ENCODE data around the gene PPARA. TPM values are rescaled to one million over a fixed set of nuclear protein-coding genes. Genes with fewer than 3 reads are reported as not detected.

The PPARA gene
- total RNA-seq, 2 experiments from 2014 or later = 11.1 to 13.3 TPM

DNA sequence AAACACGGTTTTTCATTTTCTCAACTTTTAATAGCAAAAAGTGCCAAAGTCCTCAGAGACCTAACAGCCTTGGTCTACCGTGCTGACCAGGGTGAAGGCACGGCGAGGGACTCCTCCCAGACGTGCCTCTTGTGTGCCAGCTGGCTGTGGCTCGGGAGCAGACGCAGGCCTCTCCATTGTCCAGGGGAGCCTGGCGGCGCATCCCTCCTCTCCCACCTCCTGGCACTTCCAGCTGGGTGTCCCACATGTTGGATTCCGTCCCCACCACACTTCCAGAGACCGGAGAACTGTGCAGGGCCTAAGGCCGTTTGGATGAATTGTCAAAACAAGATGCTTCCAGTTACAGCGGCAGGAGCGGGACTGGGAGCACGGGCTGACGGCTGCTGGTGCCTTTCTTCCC, 88.2 kb downstream of the PPARA start:
- Mint-ChIP-seq H3K27me3 (no peaks in the 10 kb centered on the region), H3K27ac (no peak overlapping the region), H3K36me3 (peaks cover 18% of the 10 kb centered on the region), H3K4me1 (ENCODE audit: low read depth) (peaks cover 14% of the 10 kb centered on the region), H3K4me3 (no peak overlapping the region), H3K9me3 (no peaks in the 10 kb centered on the region)
- DNase-seq = no peak
- POLR2A ChIA-PET = no interaction called here
- intact Hi-C loops (cut with micrococcal nuclease) = no loop called here
- CTCF ChIA-PET = no interaction called here

DNA sequence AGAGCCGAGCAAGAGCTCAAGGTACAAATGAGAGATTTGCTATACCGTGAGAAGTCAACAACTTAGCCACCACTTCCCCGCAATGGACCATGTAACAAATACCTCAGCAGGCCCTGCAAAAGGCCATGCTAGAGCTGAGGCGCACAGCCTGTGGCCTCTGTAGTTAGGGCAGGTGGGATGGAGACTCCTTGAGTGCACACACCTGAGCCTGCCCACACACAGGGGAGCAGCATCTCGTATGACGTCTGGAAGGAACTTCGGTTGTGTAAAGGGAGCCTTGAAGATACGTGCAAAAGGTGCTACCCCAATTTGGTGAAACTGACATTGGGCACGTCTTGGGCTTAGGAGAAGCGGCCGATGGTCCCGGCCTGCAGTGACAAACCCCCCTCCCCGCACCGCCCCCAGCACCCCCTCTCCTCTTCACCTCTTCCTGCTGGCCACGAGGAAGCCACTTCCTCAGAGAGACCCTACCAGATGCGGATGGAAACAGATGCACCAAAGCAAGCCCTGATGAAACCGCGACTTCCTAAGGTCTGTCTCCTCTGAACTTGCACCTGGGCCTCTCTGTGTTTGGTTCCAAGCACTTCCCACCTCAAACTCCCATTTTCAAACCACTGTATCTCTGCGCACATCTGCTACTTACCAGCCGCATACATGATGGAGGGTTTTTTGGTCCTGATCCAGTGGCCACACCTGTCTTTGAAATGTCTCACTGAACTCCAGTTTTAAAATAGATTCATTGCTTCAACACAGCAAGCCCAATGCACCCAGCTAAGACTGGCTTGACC, 89.1 kb downstream of the PPARA start:
- intact Hi-C loops (cut with micrococcal nuclease) = no loop called here
- no peaks in the 10 kb centered on the region for H3K9me3 Mint-ChIP-seq
- H3K27ac Mint-ChIP-seq = no peak overlapping the region
- H3K4me1 Mint-ChIP-seq (ENCODE audit: low read depth) = peaks cover 14% of the 10 kb centered on the region
- H3K4me3 Mint-ChIP-seq = no peak overlapping the region
- ChIA-PET POLR2A (no interaction called here), CTCF (interaction anchor here (0.5 kb wide), 1 partner anchor 12 kb away, joined by 3 read pairs; no protein-coding TSS in a partner anchor)
- DNase-seq = peak; percentile 11
- H3K36me3 Mint-ChIP-seq = peaks cover 22% of the 10 kb centered on the region
- H3K27me3 Mint-ChIP-seq = no peaks in the 10 kb centered on the region

DNA sequence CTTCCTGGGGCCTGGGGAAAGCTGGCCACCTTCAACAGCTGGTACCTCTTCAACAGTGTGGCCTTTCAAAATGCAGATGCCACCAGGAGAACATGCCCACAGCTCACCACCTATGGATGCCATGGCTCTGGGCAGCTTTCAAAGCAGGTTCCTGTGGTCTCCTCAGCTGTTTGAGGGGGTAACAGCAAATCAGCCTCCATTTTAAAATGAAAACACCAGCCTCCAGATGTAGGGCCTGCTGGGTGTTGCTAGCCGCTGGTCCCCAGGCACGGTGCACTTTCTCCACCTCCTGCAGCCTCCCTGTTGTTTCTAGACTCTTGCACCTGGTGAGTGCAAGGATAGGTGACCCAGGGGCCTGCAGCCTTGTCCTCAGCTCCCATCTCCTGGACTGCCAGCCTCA, 89.7 kb downstream of the PPARA start:
- DNase-seq = no peak
- H3K4me1 Mint-ChIP-seq (ENCODE audit: low read depth) = peaks cover 14% of the 10 kb centered on the region
- no peaks in the 10 kb centered on the region for H3K27me3 Mint-ChIP-seq
- H3K27ac Mint-ChIP-seq = no peak overlapping the region
- intact Hi-C loops (cut with micrococcal nuclease) = no loop called here
- no peaks in the 10 kb centered on the region for H3K9me3 Mint-ChIP-seq
- no peak overlapping the region for H3K4me3 Mint-ChIP-seq
- ChIA-PET CTCF (no interaction called here), POLR2A (no interaction called here)
- H3K36me3 Mint-ChIP-seq = peaks cover 21% of the 10 kb centered on the region

DNA sequence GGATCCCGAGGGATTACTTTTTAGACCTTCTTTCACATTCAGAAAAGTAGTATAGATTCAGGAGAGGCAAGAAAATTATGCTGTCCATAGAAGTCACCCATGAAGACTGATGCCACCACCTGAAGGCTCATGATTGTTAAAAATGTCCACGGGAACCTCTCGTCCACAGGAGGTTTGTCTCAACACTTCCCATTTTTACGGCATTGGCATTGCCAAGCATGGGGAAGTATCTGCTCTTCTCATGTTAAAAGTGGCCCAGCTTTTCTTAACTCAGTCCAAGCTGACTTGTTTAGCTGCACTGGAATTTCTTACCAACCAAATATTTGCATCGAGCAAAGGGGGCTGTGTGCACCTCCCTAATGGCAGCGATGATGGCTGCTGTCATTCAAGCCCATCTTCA, 90.2 kb downstream of the PPARA start:
- no peaks in the 10 kb centered on the region for H3K27me3 Mint-ChIP-seq
- H3K27ac Mint-ChIP-seq = no peak overlapping the region
- H3K9me3 Mint-ChIP-seq = no peaks in the 10 kb centered on the region
- H3K4me3 Mint-ChIP-seq = no peak overlapping the region
- peaks cover 19% of the 10 kb centered on the region for H3K36me3 Mint-ChIP-seq
- CTCF ChIA-PET = no interaction called here
- H3K4me1 Mint-ChIP-seq (ENCODE audit: low read depth) = peaks cover 14% of the 10 kb centered on the region
- DNase-seq = no peak
- POLR2A ChIA-PET = no interaction called here
- intact Hi-C loops (cut with micrococcal nuclease) = no loop called here

DNA sequence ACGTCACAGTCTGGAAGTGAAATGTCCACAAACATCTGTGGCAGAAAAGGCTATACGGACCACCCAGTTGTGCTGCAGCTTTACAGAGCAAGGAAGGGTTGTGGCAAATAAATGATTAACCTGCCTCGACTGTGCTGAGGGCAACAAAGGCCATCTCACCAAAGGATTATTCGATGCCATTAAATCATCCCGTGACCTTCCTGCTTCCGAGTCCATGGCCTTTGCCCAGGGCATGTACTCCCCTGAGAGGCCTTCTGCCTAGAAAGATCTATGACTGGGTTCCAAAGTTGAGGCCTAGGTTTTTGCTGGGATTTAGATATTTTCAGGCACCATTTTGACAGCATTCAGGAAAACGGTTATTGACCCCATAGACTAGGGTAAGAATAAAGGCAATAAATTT, 90.6 kb downstream of the PPARA start:
- Mint-ChIP-seq H3K4me1 (ENCODE audit: low read depth) (peaks cover 14% of the 10 kb centered on the region), H3K4me3 (no peak overlapping the region), H3K27ac (no peak overlapping the region), H3K36me3 (peaks cover 19% of the 10 kb centered on the region), H3K9me3 (no peaks in the 10 kb centered on the region), H3K27me3 (no peaks in the 10 kb centered on the region)
- POLR2A ChIA-PET = no interaction called here
- DNase-seq = no peak
- CTCF ChIA-PET = no interaction called here
- intact Hi-C loops (cut with micrococcal nuclease) = no loop called here

DNA sequence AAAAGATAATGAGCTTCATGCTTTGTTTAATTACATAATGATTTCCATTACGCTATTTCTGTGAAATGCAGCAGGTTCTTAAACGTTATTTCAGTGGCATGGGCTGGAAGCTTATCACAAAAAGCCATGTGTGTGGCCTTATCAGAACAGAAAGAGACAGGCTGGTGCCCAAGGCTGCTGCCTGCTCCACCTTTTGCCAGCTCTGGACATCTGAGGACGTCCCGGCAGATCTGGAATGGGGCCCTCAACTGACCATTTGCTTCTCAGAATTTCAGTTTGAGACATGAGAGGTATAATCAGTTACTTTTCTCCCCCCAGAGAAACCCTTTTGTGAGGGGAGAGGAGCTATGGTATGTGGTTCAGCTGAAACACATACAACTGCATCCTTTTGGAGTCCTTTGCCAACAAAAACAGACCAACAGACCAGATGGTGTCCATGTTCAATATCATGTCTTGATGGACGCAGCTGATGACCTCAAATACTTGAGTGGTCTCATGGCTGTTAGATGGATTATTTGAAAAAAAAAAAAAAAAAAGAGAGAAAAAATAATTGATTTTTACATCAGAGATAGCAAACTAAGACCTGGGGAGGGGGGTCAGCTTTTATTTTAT, 91.2 kb downstream of the PPARA start:
- intact Hi-C loops (cut with micrococcal nuclease) = no loop called here
- POLR2A ChIA-PET = no interaction called here
- Mint-ChIP-seq H3K27ac (no peak overlapping the region), H3K4me1 (ENCODE audit: low read depth) (peaks cover 14% of the 10 kb centered on the region), H3K9me3 (no peaks in the 10 kb centered on the region), H3K27me3 (no peaks in the 10 kb centered on the region), H3K4me3 (no peak overlapping the region), H3K36me3 (peaks cover 18% of the 10 kb centered on the region)
- DNase-seq = no peak
- CTCF ChIA-PET = no interaction called here

DNA sequence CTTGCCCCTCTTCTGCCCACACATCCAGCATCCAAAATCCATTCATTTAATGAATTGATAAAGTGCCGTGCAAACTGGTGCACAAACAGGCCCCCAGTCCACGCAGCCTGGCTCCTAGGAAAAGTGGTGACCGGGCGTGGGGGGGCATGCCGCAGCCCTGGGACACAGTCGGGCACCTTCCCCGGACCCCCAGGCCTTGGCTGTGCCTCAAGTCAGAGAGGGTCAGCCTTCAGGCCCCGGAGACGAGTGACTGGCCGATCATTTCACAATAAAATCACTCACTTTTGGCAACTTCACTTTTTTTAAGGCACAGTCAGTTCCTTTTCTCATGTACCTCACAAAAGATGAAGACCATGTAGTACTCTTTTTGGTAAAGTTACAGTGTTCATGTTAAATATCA, 91.8 kb downstream of the PPARA start:
- Mint-ChIP-seq H3K9me3 (no peaks in the 10 kb centered on the region), H3K4me1 (ENCODE audit: low read depth) (peaks cover 14% of the 10 kb centered on the region), H3K27me3 (no peaks in the 10 kb centered on the region), H3K27ac (no peak overlapping the region), H3K36me3 (peaks cover 13% of the 10 kb centered on the region), H3K4me3 (no peak overlapping the region)
- POLR2A ChIA-PET = interaction anchor here (0.7 kb wide), 1 partner anchor 499 kb away, joined by 3 read pairs; no protein-coding TSS in a partner anchor
- intact Hi-C loops (cut with micrococcal nuclease) = no loop called here
- no peak for DNase-seq
- CTCF ChIA-PET = interaction anchor here (1.3 kb wide), 1 partner anchor 30 kb away, joined by 3 read pairs; no protein-coding TSS in a partner anchor

DNA sequence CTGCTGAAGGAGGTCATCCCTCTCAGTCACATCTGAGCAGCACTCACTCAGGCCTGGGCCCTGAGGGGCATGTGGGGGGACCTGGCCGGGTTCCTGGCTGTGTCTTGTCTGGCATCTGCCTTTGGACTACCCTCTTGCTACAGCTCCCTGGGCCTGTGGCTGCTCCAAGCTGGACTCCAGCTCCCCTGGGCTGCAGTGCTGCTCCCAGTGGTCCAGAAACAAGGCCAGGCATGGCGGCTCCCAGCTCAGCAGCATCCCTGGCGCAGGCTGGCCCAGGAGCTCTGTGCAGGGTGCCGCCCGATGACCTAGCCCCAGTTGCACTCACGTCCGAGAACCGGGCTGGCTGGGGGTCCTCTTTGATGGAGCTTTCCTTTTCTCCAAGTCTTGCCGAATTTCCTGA, 94.4 kb downstream of the PPARA start:
- intact Hi-C loops (cut with micrococcal nuclease) = no loop called here
- no peak overlapping the region for H3K27ac Mint-ChIP-seq
- H3K4me3 Mint-ChIP-seq = no peak overlapping the region
- H3K9me3 Mint-ChIP-seq = no peaks in the 10 kb centered on the region
- no peak for DNase-seq
- CTCF ChIA-PET = interaction anchor here (1.2 kb wide), 1 partner anchor 239 kb away, joined by 3 read pairs; no protein-coding TSS in a partner anchor
- H3K27me3 Mint-ChIP-seq = no peaks in the 10 kb centered on the region
- H3K36me3 Mint-ChIP-seq = peaks cover 6% of the 10 kb centered on the region
- peaks cover 11% of the 10 kb centered on the region for H3K4me1 Mint-ChIP-seq (ENCODE audit: low read depth)
- POLR2A ChIA-PET = no interaction called here

DNA sequence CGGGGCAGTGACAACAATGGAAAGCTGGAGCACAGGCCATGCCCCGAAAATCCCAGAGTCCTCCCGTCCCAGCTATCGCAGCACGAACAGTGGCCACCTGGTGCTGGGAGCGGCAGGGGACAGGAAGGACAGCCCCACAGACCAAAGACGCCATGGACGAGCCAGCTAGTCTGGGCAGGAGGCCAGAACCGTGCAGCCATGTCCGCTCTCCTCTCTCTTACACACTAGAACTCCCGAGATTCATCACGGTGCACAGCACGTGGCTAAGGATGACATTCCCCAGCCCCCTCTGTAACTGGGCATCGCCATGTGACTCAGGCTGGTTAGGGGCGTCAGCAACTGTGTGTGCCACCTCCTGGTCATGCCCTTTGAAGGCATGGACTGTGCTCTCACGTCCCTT, 95.2 kb downstream of the PPARA start:
- ChIA-PET POLR2A (no interaction called here), CTCF (interaction anchor here (1.2 kb wide), 1 partner anchor 240 kb away, joined by 3 read pairs; no protein-coding TSS in a partner anchor)
- Mint-ChIP-seq H3K4me3 (no peak overlapping the region), H3K36me3 (peaks cover 6% of the 10 kb centered on the region), H3K9me3 (no peaks in the 10 kb centered on the region), H3K27ac (no peak overlapping the region), H3K27me3 (no peaks in the 10 kb centered on the region), H3K4me1 (ENCODE audit: low read depth) (peaks cover 7% of the 10 kb centered on the region)
- intact Hi-C loops (cut with micrococcal nuclease) = no loop called here
- no peak for DNase-seq

DNA sequence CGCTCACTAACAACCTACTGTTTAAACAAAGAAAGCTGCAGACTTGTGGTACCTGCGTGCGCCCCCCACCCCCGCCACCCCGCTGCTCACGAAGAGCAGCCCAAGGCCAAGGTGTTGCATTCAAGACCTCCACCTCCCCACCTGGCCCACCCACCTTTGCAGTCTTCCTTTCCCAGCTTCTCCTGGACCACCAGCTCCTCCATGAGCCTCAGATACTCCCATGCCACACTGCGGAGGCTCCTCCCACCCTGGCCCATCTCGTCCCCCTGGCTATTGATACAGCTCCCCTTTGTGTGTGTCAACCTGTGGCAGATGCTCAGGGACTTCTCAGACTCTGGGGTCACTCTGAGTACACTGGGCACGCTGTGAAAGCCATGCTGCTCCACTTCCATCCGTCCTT, 95.9 kb downstream of the PPARA start:
- Mint-ChIP-seq H3K27me3 (no peaks in the 10 kb centered on the region), H3K27ac (no peak overlapping the region), H3K36me3 (peaks cover 6% of the 10 kb centered on the region), H3K4me3 (no peak overlapping the region), H3K9me3 (no peaks in the 10 kb centered on the region), H3K4me1 (ENCODE audit: low read depth) (peaks cover 12% of the 10 kb centered on the region)
- ChIA-PET CTCF (no interaction called here), POLR2A (no interaction called here)
- intact Hi-C loops (cut with micrococcal nuclease) = no loop called here
- no peak for DNase-seq

DNA sequence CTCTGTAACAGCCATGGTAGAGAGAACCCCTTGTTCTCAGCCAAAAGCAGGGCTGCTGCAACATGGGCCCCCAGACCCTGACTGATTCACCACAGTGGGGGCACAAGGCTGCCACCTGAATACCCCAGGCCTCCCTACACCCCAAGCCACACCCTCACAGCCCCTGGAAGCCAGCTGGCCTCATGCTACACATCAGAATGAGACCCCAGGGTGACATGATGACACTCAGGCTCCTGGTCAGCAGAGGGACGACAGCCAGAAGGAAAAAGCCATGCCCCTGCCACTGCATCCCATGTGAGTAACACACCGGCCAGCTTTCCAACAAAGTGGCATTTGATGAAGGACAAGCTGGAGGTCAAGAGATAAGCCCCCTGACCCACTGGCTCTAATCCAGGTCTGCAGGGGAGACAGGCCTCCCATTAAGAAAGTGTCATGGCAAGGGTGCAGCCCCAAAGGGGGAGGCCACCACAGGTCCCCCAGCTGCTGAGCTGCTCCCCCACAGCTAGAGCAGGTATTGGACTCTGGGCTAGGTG, 97.2 kb downstream of the PPARA start:
- CTCF ChIA-PET = no interaction called here
- intact Hi-C loops (cut with micrococcal nuclease) = no loop called here
- peaks cover 23% of the 10 kb centered on the region for H3K4me1 Mint-ChIP-seq (ENCODE audit: low read depth)
- H3K4me3 Mint-ChIP-seq = no peak overlapping the region
- no peaks in the 10 kb centered on the region for H3K27me3 Mint-ChIP-seq
- H3K36me3 Mint-ChIP-seq = peaks cover 6% of the 10 kb centered on the region
- no peak for DNase-seq
- POLR2A ChIA-PET = no interaction called here
- H3K9me3 Mint-ChIP-seq = no peaks in the 10 kb centered on the region
- H3K27ac Mint-ChIP-seq = no peak overlapping the region

DNA sequence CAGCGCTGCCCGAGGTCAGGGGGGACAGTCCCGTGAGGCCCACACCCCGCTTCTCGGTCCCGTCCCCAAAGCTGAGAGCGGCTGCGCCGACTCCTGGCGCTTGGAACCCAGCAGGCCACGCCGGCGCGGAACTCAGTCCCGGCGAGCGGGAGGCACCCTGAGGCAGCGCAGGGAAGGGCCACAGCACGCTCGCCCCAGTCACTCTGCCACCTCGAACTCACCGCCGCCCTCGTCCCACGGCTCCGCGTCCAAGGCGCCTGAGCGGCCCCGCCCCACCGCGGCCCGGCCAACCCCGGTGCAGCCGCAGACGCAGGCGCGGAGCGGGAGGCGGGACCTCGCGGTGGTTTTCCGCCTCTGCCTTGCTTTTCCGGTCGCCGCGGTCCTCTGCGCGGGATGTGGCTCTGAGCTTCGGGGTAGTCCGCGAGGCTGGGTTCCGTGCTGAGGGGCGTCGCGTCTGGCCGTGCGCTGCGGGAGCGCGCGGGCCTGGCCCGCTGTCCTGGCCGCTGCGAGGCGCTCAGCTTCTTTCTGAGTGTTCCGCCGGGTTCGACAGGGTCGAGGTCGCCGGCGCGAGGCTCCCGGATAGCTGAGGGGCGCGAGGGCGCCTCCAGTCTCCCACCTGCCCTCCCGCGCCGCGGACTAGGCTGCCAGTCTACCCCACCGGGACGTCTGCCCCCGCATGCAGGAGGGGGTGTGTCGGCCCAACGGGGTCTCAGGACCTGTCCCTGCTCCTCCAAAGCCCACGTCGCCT, 99.9 kb downstream of the PPARA start, which contains the start of gene CDPF1:
Gene CDPF1, minus strand, starts transcription at position 259 of the 748 bp plus-strand sequence. CDS start 2,009 bp downstream, outside the sequence.
- POLR2A ChIA-PET = interaction anchor here (0.7 to 1.5 kb wide), 3 partner anchors 38 to 99 kb away, joined by 3 to 6 read pairs (median 4); partner anchors contain the start of genes GTSE1 and PPARA
- intact Hi-C loops (cut with micrococcal nuclease) = loop anchor here (2.0 kb wide), 3 partner anchors 29 to 101 kb away; no protein-coding TSS in a partner anchor
- peak within 1 kb of the TSS; percentile 44 for H3K27ac Mint-ChIP-seq
- H3K36me3 Mint-ChIP-seq = no peaks in the 10 kb centered on the region
- peak; percentile 93 for DNase-seq
- peak within 1 kb of the TSS; percentile 68 for H3K4me3 Mint-ChIP-seq
- H3K9me3 Mint-ChIP-seq = no peaks in the 10 kb centered on the region
- H3K27me3 Mint-ChIP-seq = no peaks in the 10 kb centered on the region
- CTCF ChIA-PET = interaction anchor here (0.6 to 3.4 kb wide), 4 partner anchors 52 to 244 kb away, joined by 3 to 13 read pairs (median 3); partner anchors contain the start of gene PPARA
- H3K4me1 Mint-ChIP-seq (ENCODE audit: low read depth) = peaks cover 34% of the 10 kb centered on the region
